ENCODE results near the gene USF2.

DNA sequence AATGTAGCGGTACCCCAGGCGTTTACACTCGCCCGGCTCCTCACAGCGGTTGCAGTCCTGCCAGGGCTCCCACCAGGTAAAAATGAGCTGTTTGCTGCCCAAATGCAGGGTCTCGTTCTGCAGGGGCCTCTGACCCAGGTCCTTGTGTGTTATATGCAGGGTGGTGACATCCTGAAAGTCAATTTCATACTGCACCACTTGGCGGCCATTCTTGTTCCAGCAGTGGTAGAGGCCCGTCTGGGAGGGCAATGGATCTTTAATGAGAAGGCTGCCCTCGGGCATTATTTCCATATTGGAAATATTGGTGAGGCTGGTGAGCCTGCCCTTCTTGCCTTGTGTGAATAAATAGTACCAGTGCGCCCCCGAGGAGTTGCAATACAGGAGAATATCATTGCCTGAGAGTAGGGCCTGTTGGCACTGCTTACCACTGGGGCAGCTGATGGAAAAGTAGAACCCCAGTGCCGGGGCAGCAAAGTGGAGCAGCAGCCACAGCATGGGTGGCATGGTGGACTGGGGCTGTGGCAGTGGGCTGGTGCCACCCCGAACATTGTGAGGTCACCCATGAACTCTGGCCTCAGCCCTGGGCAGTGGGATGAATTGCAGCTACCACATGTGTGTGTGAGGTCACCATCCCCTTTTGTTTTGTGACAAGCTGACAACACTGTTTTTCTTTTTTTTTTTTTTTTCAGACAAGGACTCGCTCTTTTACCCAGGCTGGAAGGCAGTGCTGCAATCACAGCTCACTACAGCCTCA lies 40.4 kb upstream of the USF2 start, which contains the start of gene FAM187B:
- TF ChIP-seq POLR2A (IDR thresholded peaks at IDR 0.05): no peak
- TF ChIP-seq CTCF (IDR thresholded peaks at IDR 0.05): no peak

All from thyroid gland (tissue), 4 donors.